Measurements from ENCODE around the gene CD79B. TPM values are rescaled to one million over a fixed set of nuclear protein-coding genes. Genes with fewer than 3 reads are reported as not detected.

CD79B gene
- total RNA-seq, 4 donors from 2014 or later: 2.4 to 44.6 (median 4.4) TPM; not detected in 1

DNA sequence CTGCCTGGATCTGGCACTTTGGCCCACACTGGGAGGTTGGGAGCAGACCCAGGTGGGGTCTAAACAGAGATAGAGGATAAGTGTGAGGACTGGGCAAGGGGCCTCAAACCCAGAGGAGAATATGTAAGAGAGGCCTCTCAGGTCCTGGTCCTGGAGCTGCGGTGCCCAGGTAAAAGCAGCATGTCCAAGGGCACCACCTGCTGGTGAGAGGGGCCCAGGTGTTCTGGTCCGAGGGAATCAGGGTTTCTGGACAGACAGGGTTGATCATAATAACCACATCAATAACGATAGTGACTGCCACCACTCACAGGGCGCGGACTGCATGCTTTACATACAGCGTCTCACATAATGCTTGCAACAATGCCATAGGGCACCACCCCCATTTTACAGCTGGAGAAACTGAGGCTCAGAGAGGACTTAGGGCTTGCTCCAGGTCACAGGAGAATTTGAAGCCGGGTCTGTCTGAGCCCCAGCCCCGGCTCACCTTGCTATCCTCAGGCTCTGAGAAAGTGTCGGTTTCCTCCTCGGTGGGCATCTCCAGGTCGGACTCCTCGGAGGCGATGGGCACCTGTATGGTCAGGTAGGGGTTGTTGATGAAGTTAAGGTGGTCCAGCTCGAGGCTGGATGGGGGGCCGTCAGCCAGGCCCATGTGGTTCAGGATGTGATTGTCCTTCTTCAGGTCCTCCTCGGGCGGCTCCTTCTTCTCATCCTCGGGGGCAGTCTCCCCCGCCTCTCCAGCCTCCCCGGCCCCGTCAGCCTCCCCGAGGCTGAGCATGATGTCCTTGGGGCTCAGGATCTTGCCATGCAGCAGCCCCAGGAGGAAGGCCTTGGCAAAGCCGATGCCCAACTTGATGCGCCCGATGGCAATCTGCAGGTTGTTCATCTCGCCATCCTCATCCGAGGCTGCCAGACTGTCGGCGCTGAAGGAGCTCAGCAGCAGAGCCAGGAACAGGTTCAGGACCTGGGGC, 19.1 kb upstream of the CD79B start:
- no peaks in the 10 kb centered on the region for H3K27me3 ChIP-seq

DNA sequence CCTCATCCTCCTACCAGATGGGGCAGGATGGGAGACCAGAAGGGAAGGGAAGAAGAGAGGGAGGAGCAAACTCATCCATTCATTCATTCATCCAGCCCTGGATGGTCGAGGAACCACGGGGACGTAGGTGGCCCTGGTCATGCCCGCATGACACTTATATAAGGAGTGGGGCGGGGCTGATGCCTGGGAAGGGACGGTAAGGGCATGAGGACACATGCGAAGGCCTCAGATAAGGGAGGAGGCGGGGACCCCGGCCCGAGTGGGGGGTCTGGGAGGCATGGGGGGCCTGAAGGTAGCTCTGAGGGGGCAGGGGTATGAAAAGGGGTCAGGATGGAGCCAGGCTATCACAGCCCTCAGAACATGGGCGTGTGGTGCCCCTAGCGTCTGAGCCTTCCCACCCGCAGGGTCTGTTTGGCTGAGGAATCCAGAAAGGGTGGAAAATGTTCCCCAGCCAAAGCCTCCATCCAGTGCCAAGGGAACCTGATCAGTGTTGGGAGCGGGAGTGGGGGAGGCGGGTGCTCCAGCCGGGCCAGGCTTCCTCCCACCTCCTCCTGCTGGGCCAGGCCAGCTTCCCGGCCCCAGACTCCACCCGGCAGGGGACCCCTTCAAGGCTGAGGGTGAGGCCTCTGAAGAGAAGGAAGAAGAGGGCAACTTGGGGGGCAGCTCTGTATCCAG, 17.6 kb upstream of the CD79B start:
- H3K36me3 ChIP-seq: no peaks in the 10 kb centered on the region
- TF ChIP-seq, protein P1, sequence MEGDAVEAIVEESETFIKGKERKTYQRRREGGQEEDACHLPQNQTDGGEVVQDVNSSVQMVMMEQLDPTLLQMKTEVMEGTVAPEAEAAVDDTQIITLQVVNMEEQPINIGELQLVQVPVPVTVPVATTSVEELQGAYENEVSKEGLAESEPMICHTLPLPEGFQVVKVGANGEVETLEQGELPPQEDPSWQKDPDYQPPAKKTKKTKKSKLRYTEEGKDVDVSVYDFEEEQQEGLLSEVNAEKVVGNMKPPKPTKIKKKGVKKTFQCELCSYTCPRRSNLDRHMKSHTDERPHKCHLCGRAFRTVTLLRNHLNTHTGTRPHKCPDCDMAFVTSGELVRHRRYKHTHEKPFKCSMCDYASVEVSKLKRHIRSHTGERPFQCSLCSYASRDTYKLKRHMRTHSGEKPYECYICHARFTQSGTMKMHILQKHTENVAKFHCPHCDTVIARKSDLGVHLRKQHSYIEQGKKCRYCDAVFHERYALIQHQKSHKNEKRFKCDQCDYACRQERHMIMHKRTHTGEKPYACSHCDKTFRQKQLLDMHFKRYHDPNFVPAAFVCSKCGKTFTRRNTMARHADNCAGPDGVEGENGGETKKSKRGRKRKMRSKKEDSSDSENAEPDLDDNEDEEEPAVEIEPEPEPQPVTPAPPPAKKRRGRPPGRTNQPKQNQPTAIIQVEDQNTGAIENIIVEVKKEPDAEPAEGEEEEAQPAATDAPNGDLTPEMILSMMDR (IDR thresholded peaks at IDR 0.05): no peak
- no peak for TF ChIP-seq POLR2A (IDR thresholded peaks at IDR 0.05)
- H3K27me3 ChIP-seq: no peaks in the 10 kb centered on the region
- DNase-seq: no peak
- H3K4me1 ChIP-seq: peaks cover 0 to 26% (median 8%) of the 10 kb centered on the region in 4 donors
- H3K9me3 ChIP-seq: no peaks in the 10 kb centered on the region
- H3K4me3 ChIP-seq: no peak overlapping the region
- H3K27ac ChIP-seq: no peak overlapping the region

More for the DNA sequence above, 19.1 kb upstream of the CD79B start:
- TF ChIP-seq, protein P1 (IDR thresholded peaks at IDR 0.05): peak; percentile 28 to 66 (median 54)
- TF ChIP-seq POLR2A (IDR thresholded peaks at IDR 0.05): no peak
- DNase-seq: peak; percentile 70 to 89 (median 85)
- Histone ChIP-seq H3K27ac (no peak overlapping the region), H3K36me3 (no peaks in the 10 kb centered on the region), H3K9me3 (no peaks in the 10 kb centered on the region), H3K4me3 (no peak overlapping the region), H3K4me1 (peaks cover 0 to 13% (median 6%) of the 10 kb centered on the region in 4 donors)

DNA sequence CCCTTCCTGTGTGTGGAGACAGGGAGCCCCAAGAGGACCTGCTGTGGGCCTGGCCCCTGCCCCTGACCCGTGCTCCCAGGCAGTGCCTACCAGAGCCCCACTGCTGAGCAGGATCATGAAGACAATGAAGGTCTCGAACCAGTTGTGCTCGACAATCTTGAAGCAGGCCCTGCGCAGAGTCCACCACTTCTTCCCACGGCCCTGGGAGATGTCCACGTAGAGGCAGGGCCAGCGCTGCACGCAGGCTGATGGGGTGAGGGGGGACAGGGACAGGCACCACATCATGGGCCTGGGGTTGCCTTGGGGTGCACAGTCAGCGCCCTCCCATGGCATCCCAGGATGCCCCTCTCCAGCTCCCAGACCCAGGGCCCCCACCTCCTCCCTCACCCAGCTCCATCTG, 16.4 kb upstream of the CD79B start:
- Histone ChIP-seq H3K4me3 (no peak overlapping the region), H3K9me3 (no peaks in the 10 kb centered on the region), H3K27me3 (no peaks in the 10 kb centered on the region), H3K27ac (no peak overlapping the region), H3K4me1 (peaks cover 0 to 23% (median 4%) of the 10 kb centered on the region in 4 donors), H3K36me3 (no peaks in the 10 kb centered on the region)
- DNase-seq: no peak
- TF ChIP-seq, protein P1 (IDR thresholded peaks at IDR 0.05): no peak
- TF ChIP-seq POLR2A (IDR thresholded peaks at IDR 0.05): no peak

DNA sequence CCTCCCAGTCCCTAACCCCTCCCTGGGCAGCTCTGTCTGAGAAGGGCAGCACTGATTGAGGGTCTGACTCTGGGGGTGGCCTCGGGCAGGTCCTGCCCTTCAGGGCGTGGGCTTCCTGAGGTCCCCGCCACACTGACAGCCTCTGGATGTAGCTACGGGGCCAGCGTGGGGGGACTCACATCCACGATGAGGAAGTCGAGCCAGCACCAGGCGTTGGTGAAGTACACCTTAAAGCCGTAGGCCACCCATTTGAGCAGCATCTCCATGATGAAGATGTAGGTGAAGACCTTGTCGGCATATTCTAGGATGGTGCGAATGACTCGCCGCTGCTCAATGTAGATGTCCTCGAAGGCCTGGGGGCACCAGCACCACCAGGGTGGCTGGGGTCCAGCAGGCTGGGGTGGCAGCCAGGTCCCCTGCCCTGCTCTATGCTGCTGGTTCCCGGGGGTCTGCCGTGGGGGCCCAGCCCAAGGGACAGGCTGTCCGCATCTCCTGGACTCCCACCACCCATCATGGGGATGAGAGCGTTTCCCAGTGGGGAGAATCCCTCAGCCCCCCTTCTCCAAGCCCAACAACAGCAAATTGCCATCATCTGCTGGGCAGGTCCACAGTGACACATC, 15.7 kb upstream of the CD79B start:
- no peaks in the 10 kb centered on the region for H3K27me3 ChIP-seq
- no peaks in the 10 kb centered on the region for H3K36me3 ChIP-seq
- TF ChIP-seq, protein P1 (IDR thresholded peaks at IDR 0.05): no peak
- no peak for TF ChIP-seq POLR2A (IDR thresholded peaks at IDR 0.05)
- H3K9me3 ChIP-seq: no peaks in the 10 kb centered on the region
- no peak for DNase-seq
- H3K4me1 ChIP-seq: peaks cover 0 to 23% (median 3%) of the 10 kb centered on the region in 4 donors
- H3K27ac ChIP-seq: no peak overlapping the region
- H3K4me3 ChIP-seq: no peak overlapping the region
